ENCODE data around the gene OR6V1. TPM values are rescaled to one million over a fixed set of nuclear protein-coding genes. Genes with fewer than 3 reads are reported as not detected.

The OR6V1 gene
- not detected in 2 replicates for total RNA-seq

GRCh38 chr7:143052041-143052440 lies at the start of gene OR6V1:
OR6V1 (plus strand) TSS chr7:143052341; CDS start chr7:143052341, 0 bp downstream.

GRCh38 chr7:143027032-143027431 lies 25.1 kb upstream of the OR6V1 start, which contains the start of gene OR9A2:
OR9A2 (minus strand) TSS chr7:143027132; CDS start chr7:143027132, 0 bp downstream.

Other genes with a start within 250 kb of the OR6V1 start
- gene EPHB6, start 197.3 kb upstream of the OR6V1 start, total RNA-seq, result 1.4 and 2.0 TPM in 2 replicates
- not detected in 2 replicates for gene TRPV6, start 166.6 kb upstream of the OR6V1 start, total RNA-seq
- 0.10 TPM in 1 of 2 replicates, not detected in the other for gene TRPV5, start 118.6 kb upstream of the OR6V1 start, total RNA-seq
- gene LLCFC1, start 112.9 kb upstream of the OR6V1 start, total RNA-seq, result not detected in 2 replicates
- gene KEL, start 90.0 kb upstream of the OR6V1 start, total RNA-seq, result not detected in 2 replicates
- 0.33 TPM in 1 of 2 replicates, not detected in the other for gene OR9A2, start 25.2 kb upstream of the OR6V1 start, total RNA-seq
- gene PIP, start 79.7 kb downstream of the OR6V1 start, total RNA-seq, result not detected in 2 replicates
- not detected in 2 replicates for gene TAS2R39, start 131.1 kb downstream of the OR6V1 start, total RNA-seq
- not detected in 2 replicates for gene TAS2R40, start 169.7 kb downstream of the OR6V1 start, total RNA-seq
- gene GSTK1, start 211.1 kb downstream of the OR6V1 start, total RNA-seq, result 73.5 and 81.7 TPM in 2 replicates
- not detected in 2 replicates for gene TMEM139, start 232.6 kb downstream of the OR6V1 start, total RNA-seq
- 19.9 and 21.6 TPM in 2 replicates for gene CASP2, start 236.0 kb downstream of the OR6V1 start, total RNA-seq

All from vein endothelial cell (primary cell).